Measurements from ENCODE around the gene PROX1. TPM values are rescaled to one million over a fixed set of nuclear protein-coding genes. Genes with fewer than 3 reads are reported as not detected.

The PROX1 gene
- polyA plus RNA-seq, 1 donor (not counting 4 experiments of a cell fraction or from before 2014, with no cell fraction given), result 0.20 TPM

GRCh38 chr1:213976665-213977485 is 10.9 kb upstream of the PROX1 start:
- Histone ChIP-seq H2AFZ (ENCODE audit: control insufficient read depth, low read length) (no peak overlapping the region), H3K9me1 (ENCODE audit: control insufficient read depth, extremely low read depth, insufficient read depth, low read length) (no peaks in the 10 kb centered on the region), H3K27ac (ENCODE audit: control insufficient read depth, insufficient read depth, low read length) (no peak overlapping the region), H3K4me3 (ENCODE audit: control insufficient read depth in 2 of 3, extremely low read depth in 1 of 3, insufficient read depth in 2 of 3, low read depth in 1 of 3, low read length in 3 of 3) (no peak overlapping the region), H3K79me2 (ENCODE audit: control insufficient read depth, insufficient read depth, low read length) (no peaks in the 10 kb centered on the region), H3K4me1 (ENCODE audit: control insufficient read depth, extremely low read depth, insufficient read depth, low read length) (peaks cover 16% of the 10 kb centered on the region), H3K27me3 (ENCODE audit: control insufficient read depth, extremely low read depth, insufficient read depth, low read length) (peaks cover 40% of the 10 kb centered on the region), H3K36me3 (ENCODE audit: control insufficient read depth in 2 of 2, extremely low read depth in 1 of 2, insufficient read depth in 2 of 2, low read length in 2 of 2) (no peaks in the 10 kb centered on the region), H3K4me2 (ENCODE audit: control insufficient read depth, extremely low read depth, insufficient read depth, low read depth, low read length) (no peak overlapping the region), H3K9me3 (ENCODE audit: control insufficient read depth, low read depth, low read length) (no peaks in the 10 kb centered on the region), H4K20me1 (ENCODE audit: control insufficient read depth, extremely low read depth, insufficient read depth, low read length) (no peaks in the 10 kb centered on the region), H3K9ac (ENCODE audit: control insufficient read depth, extremely low read depth, insufficient read depth, low read length) (no peak overlapping the region)
- no peak for TF ChIP-seq CTCF (optimal IDR thresholded peaks at IDR 0.05 in 1 of 3, IDR thresholded peaks at IDR 0.05 in 1 of 3, conservative IDR thresholded peaks at IDR 0.05 in 1 of 3; ENCODE audit: extremely low read depth in 1 of 3, insufficient read depth in 2 of 3, low read length in 3 of 3)
- TF ChIP-seq EZH2 (IDR thresholded peaks at IDR 0.05; ENCODE audit: low read length), result no peak
- dilution Hi-C loops (cut with MboI; ENCODE audit: extremely low pct_ligation_motif_present, low sequenced_read_pairs), result no loop called here
- DNase-seq (ENCODE audit: low read depth, low spot score) (no peak), FAIRE-seq (no peak)

GRCh38 chr1:213977486-213977842 is 10.3 kb upstream of the PROX1 start:
- dilution Hi-C loops (cut with MboI; ENCODE audit: extremely low pct_ligation_motif_present, low sequenced_read_pairs), result no loop called here
- TF ChIP-seq CTCF (optimal IDR thresholded peaks at IDR 0.05 in 1 of 3, IDR thresholded peaks at IDR 0.05 in 1 of 3, conservative IDR thresholded peaks at IDR 0.05 in 1 of 3; ENCODE audit: extremely low read depth in 1 of 3, insufficient read depth in 2 of 3, low read length in 3 of 3), result no peak
- Histone ChIP-seq H3K4me2 (ENCODE audit: control insufficient read depth, extremely low read depth, insufficient read depth, low read depth, low read length) (no peak overlapping the region), H3K4me1 (ENCODE audit: control insufficient read depth, extremely low read depth, insufficient read depth, low read length) (peaks cover 16% of the 10 kb centered on the region), H3K36me3 (ENCODE audit: control insufficient read depth in 2 of 2, extremely low read depth in 1 of 2, insufficient read depth in 2 of 2, low read length in 2 of 2) (no peaks in the 10 kb centered on the region), H3K9ac (ENCODE audit: control insufficient read depth, extremely low read depth, insufficient read depth, low read length) (no peak overlapping the region), H3K27me3 (ENCODE audit: control insufficient read depth, extremely low read depth, insufficient read depth, low read length) (peaks cover 46% of the 10 kb centered on the region), H3K4me3 (ENCODE audit: control insufficient read depth in 2 of 3, extremely low read depth in 1 of 3, insufficient read depth in 2 of 3, low read depth in 1 of 3, low read length in 3 of 3) (no peak overlapping the region), H2AFZ (ENCODE audit: control insufficient read depth, low read length) (no peak overlapping the region), H3K9me3 (ENCODE audit: control insufficient read depth, low read depth, low read length) (no peaks in the 10 kb centered on the region), H3K79me2 (ENCODE audit: control insufficient read depth, insufficient read depth, low read length) (no peaks in the 10 kb centered on the region), H3K9me1 (ENCODE audit: control insufficient read depth, extremely low read depth, insufficient read depth, low read length) (no peaks in the 10 kb centered on the region), H4K20me1 (ENCODE audit: control insufficient read depth, extremely low read depth, insufficient read depth, low read length) (no peaks in the 10 kb centered on the region), H3K27ac (ENCODE audit: control insufficient read depth, insufficient read depth, low read length) (no peak overlapping the region)
- FAIRE-seq (no peak), DNase-seq (ENCODE audit: low read depth, low spot score) (no peak)

Data from keratinocyte (primary cell).